Ovary (tissue), 3 donors: Measurements from ENCODE around the gene ANO1.

Source experiments
- CTCF ChIP-seq, 3 donors: fragments of 450-650 bp in 2 of 3; fragments of 200-600 bp in 1 of 3; IDR thresholded peaks; one replicate each; pipeline versions ENCODE4 v1.5.1 to v1.8.0; 2016 to 2022; ENCODE audit warnings: antibody characterized with exemption in 3 of 3, mild to moderate bottlenecking in 1 of 3
- POLR2A ChIP-seq: fragments of 450-650 bp; IDR thresholded peaks from one replicate; pipeline ENCODE4 v1.6.1; 2017; ENCODE audit warnings: antibody characterized with exemption, mild to moderate bottlenecking, moderate library complexity
- donor health status: DM: no; HTN: no; CAD: no.

- TF ChIP-seq CTCF (IDR thresholded peaks at IDR 0.05): no peak
- no peak for TF ChIP-seq POLR2A
Observed at GRCh38 chr11:70079691-70080090, 1.6 kb downstream of the ANO1 start.
